UCSD-AML1 (cell line): ENCODE measurements around the gene CXorf66.
A peak's percentile ranks its signal among the peaks of the same experiment; 100 is the strongest.
"Not testable (repeated sequence)": the region's sequence is repeated elsewhere in the genome, so short reads cannot be mapped to it uniquely, and the experiment has no call there.

Experiments
- DNase-seq: peaks from one replicate; lab custom pipeline; 2025; ENCODE audit not compliant: unreplicated experiment; lab: John Stamatoyannopoulos, UW

The CXorf66 gene, protein sequence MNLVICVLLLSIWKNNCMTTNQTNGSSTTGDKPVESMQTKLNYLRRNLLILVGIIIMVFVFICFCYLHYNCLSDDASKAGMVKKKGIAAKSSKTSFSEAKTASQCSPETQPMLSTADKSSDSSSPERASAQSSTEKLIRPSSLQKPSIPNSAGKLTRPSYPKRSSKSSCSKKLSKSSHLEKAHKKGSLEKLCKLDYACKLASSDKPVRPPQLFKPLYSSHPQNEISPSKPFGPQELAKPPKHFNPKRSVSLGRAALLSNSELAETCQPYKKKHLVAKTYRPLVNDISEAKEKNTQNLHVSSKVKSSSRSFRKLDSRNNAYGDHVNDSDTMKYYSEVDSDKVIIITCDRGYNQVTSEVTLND

DNA sequence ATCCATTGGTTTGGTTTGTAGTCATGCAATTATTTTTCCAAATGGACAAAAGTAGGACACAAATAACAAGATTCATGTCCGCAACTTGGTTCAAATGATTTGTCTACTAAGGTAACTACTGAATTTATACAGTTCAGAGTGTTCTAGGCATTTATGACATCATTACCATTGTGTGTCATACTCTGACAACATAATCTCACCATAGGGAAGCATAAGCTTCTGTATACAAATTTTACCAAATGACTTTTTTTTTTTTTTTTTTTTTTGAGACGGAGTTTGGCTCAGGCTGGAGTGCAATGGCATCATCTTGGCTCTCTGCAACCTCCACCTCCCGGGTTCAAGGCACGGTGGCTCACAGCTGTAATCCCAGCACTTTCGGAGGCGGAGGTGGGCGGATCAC is at the start of gene CXorf66:
Gene CXorf66 (minus strand): TSS at position 101 of the 400 bp plus-strand sequence. CDS start 25 bp downstream, at position 76.
- DNase-seq, result no peak

DNA sequence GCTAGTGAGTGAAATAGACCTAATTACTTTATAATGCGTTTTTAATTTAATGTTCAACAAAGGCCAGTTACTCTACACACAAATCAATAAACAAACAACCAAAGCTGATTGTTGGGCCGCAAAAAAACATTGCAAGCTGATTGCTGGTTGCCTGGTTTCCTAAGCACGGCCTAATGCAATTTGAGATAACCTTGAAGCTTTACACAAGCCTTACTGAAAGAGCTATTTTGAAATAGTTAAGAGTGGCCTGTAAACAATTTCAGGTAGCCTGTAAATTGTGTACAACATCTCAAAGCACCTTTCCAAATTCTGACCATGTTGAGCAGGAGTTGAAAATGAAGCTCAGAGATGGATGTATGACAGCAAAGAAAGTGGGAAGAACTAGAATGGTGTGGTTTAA is 17.5 kb upstream of the CXorf66 start:
- no peak for DNase-seq

DNA sequence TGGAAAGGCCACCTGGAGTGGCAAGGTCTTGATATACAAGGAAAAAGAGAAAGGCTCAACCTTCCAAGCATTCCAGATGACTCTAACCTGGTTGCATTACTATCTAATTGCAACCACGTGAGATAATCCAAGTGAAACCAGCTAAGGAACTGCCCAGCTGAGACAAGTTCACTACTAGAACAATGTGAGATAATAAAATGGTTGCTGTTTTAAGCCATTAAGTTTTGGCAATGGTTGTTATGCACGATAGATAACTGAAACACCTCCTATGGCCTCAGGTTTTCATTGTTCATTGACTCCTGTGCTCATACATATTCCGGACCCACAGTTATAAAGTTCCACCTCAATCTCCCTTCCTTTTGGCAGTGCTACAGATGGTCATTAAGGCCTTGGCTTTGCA is 9.2 kb upstream of the CXorf66 start:
- DNase-seq, result no peak

DNA sequence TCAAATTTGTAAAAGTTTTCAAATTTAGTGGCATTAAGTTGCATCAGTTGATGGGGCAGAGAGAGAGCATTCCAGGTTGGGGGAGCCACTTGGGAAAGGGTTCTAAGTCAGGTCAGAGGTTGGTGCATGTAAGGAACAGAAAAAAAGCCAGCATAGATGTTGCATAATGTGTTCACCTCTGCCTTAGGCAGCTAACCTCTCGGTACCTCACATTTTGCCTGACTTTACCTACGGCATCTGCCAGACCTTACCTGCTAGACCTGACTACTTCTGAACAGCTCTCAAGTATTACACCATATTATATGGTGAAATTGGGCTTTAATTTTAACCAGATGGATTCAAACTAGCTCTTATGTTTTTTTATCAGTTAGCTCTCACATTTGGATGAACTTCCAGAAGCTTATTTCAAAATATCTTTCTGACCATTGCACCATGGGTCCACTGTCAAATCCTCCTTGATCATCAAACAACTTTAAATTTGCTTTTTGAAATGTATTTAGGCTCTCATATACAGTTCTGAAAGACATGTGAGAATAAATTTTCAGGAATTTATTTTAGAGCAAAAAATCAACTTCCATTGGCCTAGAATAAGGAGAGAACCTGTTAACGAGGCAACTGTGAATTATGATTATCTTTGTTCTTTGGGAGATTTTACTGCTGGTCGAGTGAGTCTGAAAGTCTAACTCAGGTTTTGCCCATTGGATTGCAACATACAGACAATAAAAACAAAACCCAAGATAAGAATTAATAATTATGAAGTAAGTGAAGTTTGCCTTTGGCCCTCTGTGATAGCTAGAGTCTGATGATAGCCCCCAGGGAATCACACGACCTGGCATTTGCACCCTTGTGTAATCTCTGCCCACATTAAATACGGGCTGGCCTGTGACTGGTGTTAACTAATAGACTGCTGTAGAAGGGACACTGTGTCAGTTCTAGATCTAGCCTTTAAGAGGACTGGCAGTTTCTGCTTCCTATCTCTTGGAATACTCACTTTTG is 7.6 kb upstream of the CXorf66 start:
- DNase-seq, result no peak

DNA sequence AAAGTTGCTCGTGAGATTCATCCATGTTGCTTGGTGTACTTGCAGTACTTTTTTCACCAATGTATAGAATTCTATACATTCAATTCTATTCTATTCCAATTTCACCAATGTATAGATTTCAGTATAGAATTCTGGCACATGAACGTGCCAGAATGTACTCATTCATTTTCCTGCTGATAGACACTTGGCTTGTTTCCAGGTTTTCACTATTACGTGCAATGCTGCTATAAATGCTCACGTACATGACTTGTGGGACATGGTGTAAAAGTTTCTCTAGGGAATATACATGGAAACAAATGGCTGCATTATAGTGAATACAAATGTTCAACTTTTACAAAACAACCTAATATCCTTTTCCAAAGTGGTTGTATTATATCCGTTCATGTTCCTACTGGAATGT is 6.8 kb upstream of the CXorf66 start:
- no peak for DNase-seq

DNA sequence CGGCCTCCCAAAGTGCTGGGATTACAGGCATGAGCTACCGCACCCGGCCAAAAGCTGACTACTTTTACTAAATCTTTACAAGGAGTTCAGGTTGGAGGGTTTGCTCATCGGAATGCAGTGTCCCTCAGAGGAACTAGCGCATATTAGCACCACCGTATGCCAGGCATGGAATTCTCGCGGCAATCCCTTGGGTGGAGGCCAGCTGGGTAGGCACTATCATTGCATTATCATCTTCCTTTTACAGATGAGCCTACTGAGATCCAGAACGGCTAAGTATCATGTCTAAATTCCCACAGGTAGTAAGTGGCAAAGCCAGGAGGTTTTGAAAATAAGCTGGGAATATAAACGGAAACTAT is 6.1 kb upstream of the CXorf66 start:
- no peak for DNase-seq

DNA sequence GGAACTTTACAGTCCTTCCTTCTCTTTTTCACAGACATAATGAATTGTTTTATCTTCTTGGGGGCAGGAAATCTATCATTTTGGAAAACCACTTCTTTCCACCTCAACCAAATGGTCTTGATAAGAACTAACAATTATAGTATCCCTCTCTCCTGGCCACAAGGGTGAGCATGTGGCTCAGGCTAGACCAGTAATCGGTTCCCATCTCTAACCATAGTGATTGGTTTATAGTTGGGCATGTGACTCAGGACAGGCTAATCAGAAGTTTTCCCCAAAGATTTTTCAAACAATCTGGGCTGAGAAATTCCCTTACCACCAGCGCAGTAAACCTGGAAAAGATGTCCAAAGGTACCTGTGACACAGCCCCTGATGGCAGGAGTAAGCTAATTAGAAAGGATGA is 4.0 kb upstream of the CXorf66 start:
- DNase-seq, result no peak

DNA sequence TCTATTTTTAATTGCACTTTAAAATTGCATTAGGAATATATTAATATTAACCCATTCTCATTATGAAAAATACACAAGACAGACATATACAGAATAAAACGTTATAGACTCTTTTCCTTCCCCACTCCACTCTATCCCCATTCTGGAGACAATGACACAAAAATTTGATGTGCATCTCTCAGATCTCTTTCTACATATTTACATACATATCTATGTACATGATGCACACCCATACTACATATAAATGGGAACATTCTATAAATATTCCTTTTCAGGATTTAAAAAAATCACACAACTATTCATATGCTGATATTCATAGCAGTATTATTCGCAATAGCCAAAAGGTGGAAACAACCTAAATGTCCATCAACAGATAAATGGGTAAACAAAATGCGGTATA is 2.4 kb upstream of the CXorf66 start:
- no peak for DNase-seq

DNA sequence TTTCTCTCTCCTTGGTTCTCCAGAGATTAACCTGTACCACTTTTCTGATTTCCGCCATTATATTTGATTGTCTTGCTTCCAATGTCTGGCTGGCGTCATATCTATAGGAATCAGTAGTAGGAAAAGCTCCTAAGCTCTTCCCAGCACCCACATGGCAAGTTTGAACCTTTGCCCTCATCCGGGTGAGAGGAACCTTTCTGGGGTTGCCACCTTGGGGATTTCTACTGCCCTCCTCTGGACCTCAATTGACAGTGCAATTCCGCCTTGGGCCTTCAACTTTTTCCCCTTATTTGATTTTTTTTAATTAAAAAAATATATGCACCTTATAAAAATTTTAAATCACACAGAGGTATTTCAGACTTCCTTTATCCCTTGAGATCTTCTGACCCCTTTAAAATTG is 2.0 kb upstream of the CXorf66 start:
- no peak for DNase-seq

DNA sequence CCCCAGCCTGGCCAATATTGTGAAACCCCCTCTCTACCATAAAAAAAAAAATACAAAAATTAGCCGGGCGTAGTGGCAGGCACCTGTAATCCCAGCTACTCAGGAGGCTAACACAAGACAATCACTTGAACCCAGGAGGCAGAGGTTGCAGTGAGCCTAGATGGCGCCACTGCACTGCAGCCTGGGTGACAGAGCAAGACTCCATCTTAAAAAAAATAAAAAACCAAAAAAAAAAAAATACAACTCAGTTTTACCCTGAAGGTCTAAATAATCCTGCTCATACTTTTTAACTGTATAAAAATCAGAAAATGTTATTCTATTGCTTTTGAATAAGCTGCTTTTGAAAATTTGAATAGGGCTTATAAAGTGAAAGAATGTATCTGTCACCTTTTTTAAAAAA is 838 bp upstream of the CXorf66 start:
- DNase-seq, result not testable (repeated sequence)

DNA sequence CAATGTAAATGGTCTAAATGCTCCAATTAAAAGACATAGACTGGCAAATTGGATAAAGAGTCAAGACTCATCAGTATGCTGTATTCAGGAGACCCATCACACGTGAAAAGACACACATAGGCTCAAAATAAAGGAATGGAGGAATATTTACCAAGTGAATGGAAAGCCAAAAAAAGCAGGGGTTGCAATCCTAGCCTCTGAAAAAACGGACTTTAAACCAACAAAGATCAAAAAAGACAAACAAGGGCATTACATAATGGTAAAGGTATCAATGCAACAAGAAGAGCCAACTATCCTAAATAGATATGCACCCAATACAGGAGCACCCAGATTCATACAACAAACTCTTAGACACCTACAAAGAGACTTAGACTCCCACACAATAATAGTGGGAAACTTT is 4.2 kb downstream of the CXorf66 start:
- not testable (repeated sequence) for DNase-seq

DNA sequence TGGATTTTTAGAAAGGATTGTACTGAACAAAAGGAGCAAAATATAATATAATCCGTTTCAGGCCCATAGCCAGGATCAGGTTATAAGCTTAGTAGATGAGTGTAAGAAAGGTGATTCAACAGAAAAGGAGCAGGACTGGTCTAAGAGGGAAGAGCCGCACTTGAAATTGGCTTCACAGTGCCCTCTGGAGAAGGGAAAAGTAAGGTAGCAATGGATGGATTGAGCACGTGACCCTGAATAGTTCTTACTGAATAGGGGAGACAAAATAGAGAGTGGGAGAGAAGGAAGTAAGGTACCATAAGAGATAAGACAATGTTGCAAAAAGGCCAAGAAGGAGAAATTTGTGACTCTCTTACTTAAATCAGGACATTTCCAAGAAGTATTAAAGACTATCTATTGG is 15.6 kb downstream of the CXorf66 start:
- DNase-seq, result no peak

DNA sequence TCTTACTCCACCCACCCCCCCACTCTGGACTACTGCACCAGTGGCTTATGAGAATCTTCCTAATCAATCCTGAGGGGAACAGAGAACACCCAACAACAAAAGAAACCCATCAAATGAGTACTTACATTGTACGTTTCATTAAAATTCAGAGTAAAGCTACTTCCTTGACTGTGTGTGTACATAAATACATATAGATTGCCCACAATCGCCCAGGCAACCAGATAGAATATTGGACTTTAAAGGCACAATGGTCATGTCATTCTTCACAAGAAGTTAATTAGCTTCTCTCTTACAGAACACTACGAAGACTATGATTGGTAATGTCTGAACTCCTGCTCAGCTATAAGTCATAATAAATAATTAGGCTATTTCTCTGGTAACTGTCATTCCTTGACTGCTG is 20.2 kb downstream of the CXorf66 start:
- no peak for DNase-seq

DNA sequence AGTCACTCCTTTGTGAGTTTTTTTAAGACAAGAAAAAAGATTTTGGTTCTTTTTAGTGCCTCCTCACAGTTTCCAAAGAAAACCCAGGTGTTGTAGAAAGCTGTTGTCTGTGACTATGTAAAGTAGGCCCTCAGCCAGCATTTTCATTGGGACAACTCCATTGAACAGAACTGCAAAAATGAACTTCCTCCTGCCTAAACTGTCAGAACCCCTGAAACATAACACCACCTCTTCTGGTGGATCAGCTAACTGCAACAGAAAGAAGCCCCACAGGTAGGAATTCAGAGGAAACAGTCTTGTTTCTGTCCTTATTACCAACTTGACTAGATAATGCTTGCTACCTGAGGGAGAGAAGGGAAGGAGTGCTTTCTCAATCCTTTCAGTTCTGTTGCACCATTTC is 29.1 kb downstream of the CXorf66 start:
- DNase-seq, result no peak

DNA sequence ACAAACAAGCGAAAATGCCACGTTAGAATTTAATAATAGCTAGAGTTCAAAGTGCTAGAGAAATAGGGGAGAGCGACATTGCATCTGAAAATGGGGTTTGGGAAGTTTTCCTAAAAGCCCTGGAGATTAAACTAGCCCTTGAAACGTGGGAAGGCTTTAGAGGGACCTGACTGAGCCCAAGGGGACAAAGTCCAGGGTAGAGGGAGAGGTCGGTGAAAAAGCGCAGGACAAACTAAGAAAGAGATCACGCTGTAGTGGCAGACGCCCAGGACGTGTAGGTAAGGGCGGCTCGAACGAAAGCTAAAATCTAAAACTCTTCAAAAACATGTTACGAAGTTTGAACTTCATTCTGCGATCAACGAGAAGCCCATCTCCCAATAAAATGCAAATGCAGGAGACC is 31.4 kb downstream of the CXorf66 start:
- DNase-seq, result no peak

DNA sequence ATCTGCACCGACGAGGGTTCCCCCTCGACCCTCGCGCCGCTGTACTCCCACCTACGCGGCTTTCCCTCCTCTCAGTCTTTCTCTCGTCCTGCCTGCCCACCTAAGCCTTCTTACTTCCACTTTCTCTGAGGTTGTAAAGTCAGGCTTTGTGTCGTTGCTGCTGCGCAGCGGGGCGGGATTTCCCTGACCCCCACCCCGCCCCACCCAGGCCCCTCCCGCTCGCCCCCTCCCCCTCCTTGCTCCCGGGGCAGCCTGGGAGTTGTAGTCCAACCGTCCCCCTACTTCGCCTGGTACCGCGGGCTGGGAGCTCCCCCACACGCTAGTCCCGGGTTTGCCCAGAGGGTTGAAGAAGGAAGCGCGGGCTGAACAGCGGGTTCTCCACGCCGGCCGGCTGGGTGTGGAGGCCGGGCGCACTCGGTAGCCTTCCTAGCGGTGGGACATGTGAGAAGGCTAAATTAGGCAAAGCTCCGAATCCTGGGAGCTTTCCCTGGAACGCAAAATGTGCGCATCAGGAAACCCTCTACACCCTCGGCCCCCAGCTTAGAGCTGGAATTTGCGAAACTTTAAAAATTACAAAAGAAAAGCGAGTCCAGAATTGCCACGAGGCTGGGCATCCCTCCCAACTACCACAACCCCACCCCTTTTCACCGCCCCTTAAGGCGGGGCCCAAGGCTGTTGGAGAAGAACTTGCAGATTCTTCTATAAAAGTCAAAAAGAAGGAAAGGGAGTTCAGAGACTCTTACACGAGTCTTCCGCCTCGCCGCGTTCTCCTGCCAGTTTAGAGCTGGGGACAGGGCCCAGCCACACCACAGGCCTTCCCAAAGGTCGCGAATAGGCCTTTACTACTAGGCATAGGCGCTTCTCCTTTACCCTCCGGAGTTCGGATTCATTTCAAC is 32.2 kb downstream of the CXorf66 start, which contains the start of gene ATP11C:
Gene ATP11C (minus strand): TSS at position 153 of the 896 bp plus-strand sequence. CDS start 1,011 bp downstream, outside the sequence.
- peak; percentile 85 for DNase-seq

DNA sequence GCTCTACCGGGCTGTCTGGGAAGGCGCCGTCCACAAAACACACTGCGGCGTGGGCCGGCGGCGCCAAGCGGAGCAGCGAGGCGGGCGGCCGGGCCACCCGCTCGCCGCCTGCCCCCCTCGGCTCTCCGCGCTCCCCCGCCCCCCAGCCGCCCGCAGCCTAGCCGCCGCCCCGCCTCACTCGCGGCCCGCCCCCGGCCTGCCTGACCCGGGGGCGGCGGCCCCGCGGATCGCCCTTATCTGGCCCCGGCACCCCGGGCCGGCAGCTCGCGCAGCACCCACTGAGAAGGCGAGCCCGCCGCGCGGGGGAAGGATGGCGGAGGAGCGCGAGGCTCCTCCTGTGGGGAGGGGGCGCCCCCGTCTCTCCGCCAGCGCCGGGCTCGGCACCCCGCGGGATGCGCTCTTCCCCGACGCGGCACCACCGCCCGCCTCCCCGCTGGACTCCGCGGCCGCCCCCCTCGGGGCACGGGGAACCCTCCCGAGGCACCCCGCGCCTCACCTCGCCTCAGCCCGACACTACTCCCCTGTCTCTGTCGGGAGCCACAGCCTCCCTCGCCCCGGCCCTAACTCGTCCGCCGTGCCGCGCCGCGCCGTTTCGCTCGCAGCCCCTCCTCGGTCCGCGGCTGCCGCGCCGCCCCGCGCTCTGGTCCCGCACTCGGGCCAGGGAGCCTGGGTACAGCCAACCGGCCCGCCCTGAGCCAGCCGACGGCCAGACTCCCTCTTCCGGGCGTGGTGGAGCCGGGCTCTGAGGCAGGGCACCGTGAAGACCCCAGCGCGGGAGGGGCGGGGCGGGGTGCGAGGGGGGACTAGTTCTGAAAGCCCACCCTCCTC is 33.0 kb downstream of the CXorf66 start:
- DNase-seq, result peak; percentile 46

DNA sequence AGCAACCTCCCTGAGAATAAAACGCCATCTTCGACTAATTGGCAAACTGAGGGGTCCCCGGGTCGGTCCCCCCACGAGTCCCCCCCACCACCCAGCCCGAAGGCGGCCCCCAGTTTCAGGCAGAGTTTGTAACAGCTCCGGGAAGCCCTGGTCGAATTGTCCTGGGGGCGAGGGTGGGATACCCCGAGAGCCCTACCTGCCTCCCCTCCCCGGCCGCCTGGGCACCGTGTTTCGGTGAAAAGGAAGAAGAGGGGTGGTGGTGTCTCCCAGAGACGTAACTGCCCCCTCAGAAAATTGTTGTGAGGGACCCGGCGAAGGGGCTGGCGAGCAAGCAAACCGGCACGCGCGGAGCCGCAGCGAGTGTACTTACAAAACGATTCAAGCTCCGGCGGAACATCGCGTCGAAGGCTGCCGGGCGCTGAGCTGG is 33.7 kb downstream of the CXorf66 start:
- no peak for DNase-seq

DNA sequence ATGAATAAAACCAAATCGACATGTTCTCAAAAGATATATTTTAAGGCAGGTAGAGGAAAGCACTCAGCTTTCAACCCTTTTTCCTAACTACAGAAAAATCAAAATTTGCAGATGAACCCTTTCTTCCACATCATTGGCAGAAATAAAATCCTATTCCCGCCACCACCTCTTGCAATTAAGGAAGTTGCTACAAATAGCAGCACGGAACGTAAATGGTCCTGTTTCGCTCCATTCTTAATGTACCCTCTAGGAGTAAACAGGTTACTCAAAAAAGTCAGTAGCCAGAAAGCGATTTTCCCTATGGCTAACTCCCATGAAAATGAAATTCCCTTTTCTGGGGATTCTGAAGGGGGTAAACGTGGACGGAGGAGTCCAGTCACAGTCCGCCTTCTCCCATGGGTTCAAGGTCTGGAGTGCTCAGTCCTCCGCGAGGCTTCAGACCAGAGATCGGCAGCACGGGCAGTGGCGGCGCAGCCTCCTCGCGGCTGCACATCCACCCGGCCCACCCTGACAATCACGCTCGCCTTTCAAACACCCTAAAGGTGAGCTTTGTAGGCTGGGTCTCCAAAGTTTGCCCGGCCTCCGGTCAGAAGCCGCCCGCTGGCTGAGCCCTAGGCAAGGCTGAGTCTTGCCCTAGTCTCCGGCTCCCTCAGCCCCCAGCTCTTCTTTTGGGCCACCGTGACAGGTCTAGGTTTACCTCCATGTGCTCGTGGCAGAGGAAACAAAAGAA is 34.2 kb downstream of the CXorf66 start:
- DNase-seq, result peak; percentile 31
